Activated T-helper 2 cell treated with anti-CD3 and anti-CD28 coated beads, Interferon-gamma antibody, Interleukin-2, Interleukin-4, amounts not matched to agents 10 μg/mL and 5 μg/mL and 100 μg/mL, durations not matched to agents 14 hours and 24 hours and 36 hours (primary cell): ENCODE data around the gene THRB. TPM values are rescaled to one million over a fixed set of nuclear protein-coding genes. Genes with fewer than 3 reads are reported as not detected.
"Not testable (repeated sequence)": the region's sequence is repeated elsewhere in the genome, so short reads cannot be mapped to it uniquely, and the experiment has no call there.

Experiments used
- DNase-seq: peaks from one replicate; pipeline ENCODE4 v3.0.0; 2021; ENCODE audit warnings: low spot score
- H3K27ac Mint-ChIP-seq: one replicate; pipeline ENCODE4 v1.8.0; 2021; ENCODE audit warnings: mixed read lengths
- H3K27me3 Mint-ChIP-seq: one replicate; pipeline ENCODE4 v1.8.0; 2021; ENCODE audit warnings: low read depth, mixed read lengths
- H3K36me3 Mint-ChIP-seq: one replicate; pipeline ENCODE4 v1.8.0; 2021; ENCODE audit warnings: low read depth, mixed read lengths
- H3K4me1 Mint-ChIP-seq: one replicate; pipeline ENCODE4 v1.8.0; 2021; ENCODE audit warnings: low read depth, mixed read lengths
- H3K4me3 Mint-ChIP-seq: one replicate; pipeline ENCODE4 v1.8.0; 2021; ENCODE audit warnings: low read depth, mild to moderate bottlenecking, moderate library complexity, mixed read lengths
- H3K9me3 Mint-ChIP-seq: one replicate; pipeline ENCODE4 v1.8.0; 2021; ENCODE audit warnings: mixed read lengths
- intact Hi-C: fragments of 100-400 bp; cut with micrococcal nuclease; formaldehyde crosslinking; loops from one replicate; pipeline ENCODE4 v1.15.1; 2023
- total RNA-seq: library from RNA; stranded (reverse); gene quantifications from 2 replicates; pipeline ENCODE4 v1.2.3, GENCODE V29; 2022

The THRB gene
- total RNA-seq, 1 donor from 2014 or later, result not detected

DNA sequence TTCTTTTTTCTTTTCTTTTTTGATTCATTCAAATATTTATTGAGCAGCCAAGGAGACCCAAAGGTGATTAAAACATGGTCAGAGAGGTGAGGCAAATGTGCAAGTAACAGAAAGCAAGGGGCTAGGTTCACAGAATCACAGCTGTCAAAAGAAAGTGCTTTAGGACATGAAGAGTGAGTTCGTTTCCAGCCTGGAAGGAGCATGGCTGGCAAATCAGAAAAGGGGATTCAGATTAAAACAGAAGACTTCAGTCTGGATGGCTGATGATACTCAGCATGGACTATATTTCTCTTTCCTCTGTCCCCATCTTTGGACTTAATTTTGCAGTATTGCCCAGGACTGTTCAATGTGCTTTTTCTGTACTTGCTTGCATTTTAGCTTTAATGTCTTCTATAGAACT lies 398.4 kb downstream of the THRB start:
- Mint-ChIP-seq H3K4me1 (no peaks in the 10 kb centered on the region), H3K36me3 (no peaks in the 10 kb centered on the region), H3K27ac (no peak overlapping the region), H3K27me3 (no peaks in the 10 kb centered on the region), H3K4me3 (no peak overlapping the region), H3K9me3 (no peaks in the 10 kb centered on the region)
- no peak for DNase-seq
- intact Hi-C loops, result no loop called here

DNA sequence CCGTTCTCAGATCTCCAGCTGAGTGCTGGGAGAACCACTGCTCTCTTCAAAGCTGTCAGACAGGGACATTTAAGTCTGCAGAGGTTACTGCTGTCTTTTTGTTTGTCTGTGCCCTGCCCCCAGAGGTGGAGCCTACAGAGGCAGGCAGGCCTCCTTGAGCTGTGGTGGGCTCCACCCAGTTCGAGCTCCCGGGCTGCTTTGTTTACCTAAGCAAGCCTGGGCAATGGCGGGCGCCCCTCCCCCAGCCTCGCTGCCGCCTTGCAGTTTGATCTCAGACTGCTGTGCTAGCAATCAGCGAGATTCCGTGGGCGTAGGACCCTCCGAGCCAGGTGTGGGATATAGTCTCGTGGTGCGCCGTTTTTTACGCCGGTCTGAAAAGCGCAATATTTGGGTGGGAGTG lies 399.8 kb downstream of the THRB start:
- H3K27me3 Mint-ChIP-seq, DNase-seq, H3K9me3 Mint-ChIP-seq, H3K4me1 Mint-ChIP-seq, intact Hi-C loops, H3K36me3 Mint-ChIP-seq, H3K27ac Mint-ChIP-seq, H3K4me3 Mint-ChIP-seq: not testable (repeated sequence)

DNA sequence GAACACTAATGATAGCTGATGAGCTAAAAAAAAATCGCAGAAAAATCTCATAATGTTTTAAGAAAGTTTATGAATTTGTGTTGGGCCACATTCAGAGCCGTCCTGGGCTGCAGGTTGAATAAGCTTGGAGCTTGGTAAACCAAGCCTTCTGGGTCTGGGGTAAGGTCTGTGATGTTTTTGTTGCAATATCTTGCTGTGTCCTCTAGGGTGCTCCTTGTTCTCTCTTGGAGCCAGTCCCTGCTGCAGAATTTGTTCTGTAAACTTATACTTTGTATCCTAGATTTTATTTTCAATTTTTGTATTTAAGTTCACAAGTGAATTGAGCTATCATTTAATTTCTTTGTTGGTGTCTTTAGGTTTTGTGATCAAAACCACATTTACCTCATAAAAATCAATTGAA lies 405.9 kb downstream of the THRB start:
- intact Hi-C loops, result no loop called here

DNA sequence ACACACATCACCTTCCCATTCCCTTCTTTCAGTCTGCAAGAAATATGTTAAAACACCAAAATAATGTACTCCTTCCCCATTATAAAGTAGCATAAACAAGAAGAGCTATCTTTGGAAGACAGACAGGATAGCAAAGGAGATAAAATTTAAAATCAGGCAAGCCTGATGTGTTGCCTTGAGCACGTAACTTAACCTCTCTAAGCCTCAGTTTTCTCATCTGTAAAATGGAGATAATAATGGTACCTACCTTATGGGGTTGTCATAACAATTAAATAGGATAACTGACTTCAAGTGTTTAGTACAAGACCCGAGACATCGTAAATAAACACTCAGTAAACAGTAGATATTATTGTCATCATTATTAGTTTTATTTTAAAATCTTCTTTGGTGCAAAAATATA lies 407.2 kb downstream of the THRB start:
- DNase-seq, result no peak
- no peaks in the 10 kb centered on the region for H3K4me1 Mint-ChIP-seq
- intact Hi-C loops, result no loop called here
- no peaks in the 10 kb centered on the region for H3K27me3 Mint-ChIP-seq
- H3K36me3 Mint-ChIP-seq, result no peaks in the 10 kb centered on the region
- no peaks in the 10 kb centered on the region for H3K9me3 Mint-ChIP-seq
- no peak overlapping the region for H3K27ac Mint-ChIP-seq
- no peak overlapping the region for H3K4me3 Mint-ChIP-seq

More for the DNA sequence above, 405.9 kb downstream of the THRB start:
- no peaks in the 10 kb centered on the region for H3K4me1 Mint-ChIP-seq
- no peaks in the 10 kb centered on the region for H3K9me3 Mint-ChIP-seq
- H3K27me3 Mint-ChIP-seq, result no peaks in the 10 kb centered on the region
- H3K27ac Mint-ChIP-seq, result no peak overlapping the region
- no peaks in the 10 kb centered on the region for H3K36me3 Mint-ChIP-seq
- H3K4me3 Mint-ChIP-seq, result no peak overlapping the region
- no peak for DNase-seq

DNA sequence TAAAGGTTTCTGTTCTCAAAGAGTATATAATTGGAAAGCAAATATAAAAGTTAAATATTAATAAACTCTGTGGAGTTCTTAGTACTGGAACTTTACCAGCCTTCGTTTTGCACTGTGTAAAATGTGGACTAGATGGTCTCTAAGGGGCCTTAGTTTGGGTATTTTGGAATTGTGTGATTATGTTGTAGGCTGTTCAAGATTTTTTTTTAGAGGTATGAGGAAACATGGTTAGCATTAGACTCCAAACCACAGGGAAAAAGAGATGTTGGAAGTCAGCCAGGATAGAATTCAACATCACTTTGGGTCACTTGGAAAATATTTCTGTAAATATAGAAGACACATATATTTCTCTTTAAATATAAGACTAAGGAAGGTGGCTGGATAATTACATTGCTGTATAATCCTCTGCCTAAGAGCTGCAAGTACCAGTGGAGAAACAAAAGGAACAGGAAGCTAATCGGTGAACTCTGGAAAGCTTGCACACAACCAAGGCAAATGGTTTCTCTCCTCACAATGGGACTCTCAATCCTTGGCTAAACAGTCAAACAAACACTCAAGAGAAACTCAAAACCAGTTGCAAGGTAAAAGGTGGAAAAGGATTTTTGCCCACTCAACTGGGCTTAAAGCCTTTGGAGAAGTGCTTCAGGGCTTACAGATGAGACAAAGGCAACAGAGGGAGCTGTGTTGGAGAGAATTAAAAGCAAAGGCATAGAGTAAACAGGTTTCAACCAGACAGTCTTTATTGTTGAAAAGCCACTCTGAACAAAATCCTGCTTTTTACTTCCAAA lies 407.8 kb downstream of the THRB start:
- H3K4me3 Mint-ChIP-seq, result no peak overlapping the region
- H3K27ac Mint-ChIP-seq, result no peak overlapping the region
- intact Hi-C loops, result no loop called here
- DNase-seq, result no peak
- H3K36me3 Mint-ChIP-seq, result no peaks in the 10 kb centered on the region
- no peaks in the 10 kb centered on the region for H3K9me3 Mint-ChIP-seq
- H3K27me3 Mint-ChIP-seq, result no peaks in the 10 kb centered on the region
- H3K4me1 Mint-ChIP-seq, result no peaks in the 10 kb centered on the region

DNA sequence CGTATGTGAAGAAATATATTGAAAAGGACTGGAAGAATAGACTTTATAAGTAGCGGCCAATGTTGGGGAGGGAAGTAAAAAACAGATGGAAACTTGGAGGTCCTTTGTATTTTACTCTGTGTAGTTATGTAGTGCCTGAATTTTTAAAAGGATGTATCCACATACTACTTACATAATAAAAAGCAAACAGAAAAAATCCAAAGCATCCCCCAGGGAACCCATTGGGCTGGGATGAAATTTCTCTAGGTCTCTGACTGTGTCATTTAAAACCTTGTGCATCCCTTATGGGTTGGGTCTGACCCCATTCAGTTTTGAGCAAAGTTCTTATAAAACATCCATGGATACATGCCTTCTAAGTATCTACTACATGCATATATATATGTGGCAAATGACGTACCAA lies 408.4 kb downstream of the THRB start:
- H3K4me1 Mint-ChIP-seq, result no peaks in the 10 kb centered on the region
- no peak overlapping the region for H3K4me3 Mint-ChIP-seq
- no peaks in the 10 kb centered on the region for H3K27me3 Mint-ChIP-seq
- H3K9me3 Mint-ChIP-seq, result no peaks in the 10 kb centered on the region
- no peak for DNase-seq
- intact Hi-C loops, result no loop called here
- no peak overlapping the region for H3K27ac Mint-ChIP-seq
- no peaks in the 10 kb centered on the region for H3K36me3 Mint-ChIP-seq

DNA sequence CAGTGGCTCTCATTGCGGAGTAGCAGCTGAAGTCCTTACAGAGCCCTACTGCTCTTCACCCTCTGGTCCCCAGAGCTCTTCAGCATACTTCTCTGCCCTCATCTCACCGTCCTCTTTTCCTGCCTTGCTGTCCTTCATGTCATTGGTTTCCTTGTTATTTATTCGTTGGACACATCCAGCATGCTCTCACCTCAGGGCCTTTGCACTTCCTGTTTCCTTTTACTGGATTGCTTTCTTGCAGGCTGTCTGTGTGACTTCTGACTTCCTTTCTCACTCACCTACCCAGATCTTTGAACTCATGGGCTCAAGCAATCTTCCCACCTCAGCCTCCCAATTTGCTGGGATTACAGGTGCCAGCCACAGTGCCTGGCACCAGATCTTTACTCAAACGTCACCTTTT lies 422.5 kb downstream of the THRB start:
- DNase-seq, result no peak
- no peaks in the 10 kb centered on the region for H3K36me3 Mint-ChIP-seq
- no peak overlapping the region for H3K27ac Mint-ChIP-seq
- H3K9me3 Mint-ChIP-seq, result no peaks in the 10 kb centered on the region
- intact Hi-C loops, result no loop called here
- H3K27me3 Mint-ChIP-seq, result no peaks in the 10 kb centered on the region
- H3K4me1 Mint-ChIP-seq, result no peaks in the 10 kb centered on the region
- no peak overlapping the region for H3K4me3 Mint-ChIP-seq

DNA sequence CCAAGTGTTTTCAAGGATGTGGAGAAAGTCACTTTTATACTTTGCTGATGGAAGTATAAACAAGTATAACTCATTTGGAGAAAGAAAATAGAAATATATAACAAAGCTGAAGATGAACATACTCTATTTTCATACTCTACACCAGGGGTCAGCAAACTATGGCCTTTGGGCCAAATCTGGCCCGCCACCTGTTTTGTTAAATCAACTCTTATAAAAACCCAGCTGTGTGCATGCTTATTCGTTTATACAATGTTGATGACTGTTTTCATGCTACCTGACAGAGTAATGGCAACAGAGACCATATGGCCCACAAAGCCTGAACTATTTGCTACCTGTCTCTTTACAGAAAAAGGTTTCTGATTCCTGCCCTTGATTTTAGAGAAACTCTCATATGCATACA lies 425.6 kb downstream of the THRB start:
- no peak for DNase-seq
- no peak overlapping the region for H3K4me3 Mint-ChIP-seq
- no peaks in the 10 kb centered on the region for H3K4me1 Mint-ChIP-seq
- no peaks in the 10 kb centered on the region for H3K9me3 Mint-ChIP-seq
- intact Hi-C loops, result no loop called here
- H3K27me3 Mint-ChIP-seq, result no peaks in the 10 kb centered on the region
- no peaks in the 10 kb centered on the region for H3K36me3 Mint-ChIP-seq
- H3K27ac Mint-ChIP-seq, result no peak overlapping the region

DNA sequence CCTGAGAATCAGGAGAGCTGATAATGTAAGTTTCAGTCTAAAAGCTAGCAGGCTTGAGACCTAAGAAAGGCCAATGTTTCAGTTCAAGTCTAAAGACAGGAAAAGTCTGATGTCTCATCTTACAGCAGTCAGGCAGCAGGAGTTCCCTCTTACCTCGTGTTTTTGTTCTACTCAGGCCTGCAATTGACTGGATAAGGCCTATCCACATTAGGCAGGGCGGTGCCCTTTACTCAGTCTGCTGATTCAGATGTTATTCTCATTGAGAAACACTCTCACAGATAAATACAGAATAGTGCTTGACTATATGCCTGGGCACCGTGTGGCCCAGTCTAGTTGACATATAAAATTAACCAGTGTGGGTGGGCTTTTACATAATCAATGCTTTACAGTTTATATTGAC lies 427.2 kb downstream of the THRB start:
- Mint-ChIP-seq H3K27ac (no peak overlapping the region), H3K4me3 (no peak overlapping the region), H3K27me3 (no peaks in the 10 kb centered on the region), H3K36me3 (no peaks in the 10 kb centered on the region), H3K9me3 (no peaks in the 10 kb centered on the region), H3K4me1 (no peaks in the 10 kb centered on the region)
- DNase-seq, result no peak
- intact Hi-C loops, result no loop called here
